IMR-90 (cell line): ENCODE measurements around the gene LARP1. TPM values are rescaled to one million over a fixed set of nuclear protein-coding genes. Genes with fewer than 3 reads are reported as not detected.

Experiments
- ATAC-seq: fragments of 200-7000 bp; cut with Tn5 transposase; 2 replicates; pipeline ENCODE4 v1.9.1; 2020; ENCODE audit warnings: low read depth, mild to moderate bottlenecking, moderate library complexity
- BruUV-seq: library from RNA; stranded (reverse); fragments of 400-500 nt; replicated peaks from 2 replicates; lab custom pipeline; 2021; lab: Mats Ljungman, UMichigan
- CTCF ChIA-PET: fragments of 300-600 bp; formaldehyde crosslinking; extraction: SDS; loops from one replicate; lab custom pipeline; 2021; ENCODE audit warnings: antibody characterized with exemption; lab: Yijun Ruan, JAX
- POLR2A ChIA-PET: fragments of 300-600 bp; sonication (Branson Sonifier 250); formaldehyde crosslinking; loops from one replicate; lab custom pipeline; 2022; ENCODE audit warnings: antibody characterized with exemption; ENCODE audit not compliant: unreplicated experiment; lab: Charles Lee
- DNase-seq: peaks from one replicate; pipeline ENCODE4 v3.0.0; 2013
- H2AFZ ChIP-seq: replicated peaks from 2 replicates; pipeline ENCODE3; 2013; ENCODE audit warnings: low read length, mild to moderate bottlenecking; ENCODE audit not compliant: poor library complexity
- H2AK5ac ChIP-seq: 2 replicates; pipeline ENCODE4 v1.6.1; 2013; ENCODE audit warnings: low read depth, low read length, inconsistent platforms
- H2AK9ac ChIP-seq: replicated peaks from 2 replicates; pipeline ENCODE3; 2013; ENCODE audit warnings: mild to moderate bottlenecking, low read depth, low read length, moderate library complexity; ENCODE audit not compliant: poor library complexity
- H2BK120ac ChIP-seq: 2 replicates; pipeline ENCODE4 v1.6.1; 2013; ENCODE audit warnings: low read depth, low read length, inconsistent platforms
- H2BK15ac ChIP-seq: 3 replicates; pipeline ENCODE4 v1.6.1; 2013; ENCODE audit warnings: low read depth, low read length, inconsistent platforms
- H2BK20ac ChIP-seq: 2 replicates; pipeline ENCODE4 v1.6.1; 2013; ENCODE audit warnings: low read depth, mild to moderate bottlenecking, inconsistent platforms, low read length, moderate library complexity
- H2BK5ac ChIP-seq: 2 replicates; pipeline ENCODE4 v1.6.1; 2013; ENCODE audit warnings: mild to moderate bottlenecking, low read depth, low read length, inconsistent platforms; ENCODE audit not compliant: poor library complexity, severe bottlenecking
- H3K14ac ChIP-seq: replicated peaks from 2 replicates; pipeline ENCODE4 v1.6.1; 2013; ENCODE audit warnings: low read depth, low read length, inconsistent platforms
- H3K18ac ChIP-seq: 2 replicates; pipeline ENCODE4 v1.6.1; 2013; ENCODE audit warnings: low read depth, low read length, control low read depth
- H3K23ac ChIP-seq: 2 replicates; pipeline ENCODE4 v1.6.1; 2013; ENCODE audit warnings: low read depth, low read length, inconsistent platforms
- H3K27ac ChIP-seq: 2 replicates; pipeline ENCODE4 v1.5.1; 2013; ENCODE audit warnings: mild to moderate bottlenecking, control low read depth, low read length; ENCODE audit not compliant: insufficient read depth
- H3K27me3 ChIP-seq: 2 replicates; pipeline ENCODE4 v1.6.1; 2013; ENCODE audit warnings: low read length; ENCODE audit not compliant: control insufficient read depth, insufficient read depth
- H3K36me3 ChIP-seq: 2 replicates; pipeline ENCODE4 v1.6.1; 2013; ENCODE audit warnings: low read length, mixed read lengths; ENCODE audit not compliant: control insufficient read depth, insufficient read depth
- H3K4ac ChIP-seq: 2 replicates; pipeline ENCODE4 v1.6.1; 2013; ENCODE audit warnings: low read depth, low read length, inconsistent platforms
- H3K4me1 ChIP-seq: 2 replicates; pipeline ENCODE4 v1.6.1; 2013; ENCODE audit warnings: low read length, mixed read lengths; ENCODE audit not compliant: control insufficient read depth, insufficient read depth
- H3K4me2 ChIP-seq: 2 replicates; pipeline ENCODE4 v1.6.1; 2013; ENCODE audit warnings: low read depth, mild to moderate bottlenecking, control low read depth, low read length, moderate library complexity
- H3K4me3 ChIP-seq: 2 replicates; pipeline ENCODE4 v1.5.1; 2013; ENCODE audit warnings: low read depth, mild to moderate bottlenecking, control low read depth, low read length, moderate library complexity; ENCODE audit not compliant: insufficient read depth
- H3K56ac ChIP-seq: 2 replicates; pipeline ENCODE4 v1.6.1; 2013; ENCODE audit warnings: low read length, inconsistent platforms; ENCODE audit not compliant: insufficient read depth; ENCODE audit errors: extremely low read depth
- H3K79me1 ChIP-seq, 2 experiments: 2 replicates each; pipeline ENCODE4 v1.6.1; 2013; ENCODE audit warnings: low read length in 2 of 2, inconsistent platforms in 1 of 2, low read depth in 1 of 2
- H3K9ac ChIP-seq: 2 replicates; pipeline ENCODE4 v1.6.1; 2013; ENCODE audit warnings: low read depth, low read length, control low read depth
- H3K9me1 ChIP-seq: 2 replicates; pipeline ENCODE4 v1.6.1; 2013; ENCODE audit warnings: low read length, inconsistent platforms; ENCODE audit not compliant: insufficient read depth
- H3K9me3 ChIP-seq: 2 replicates; pipeline ENCODE4 v1.6.1; 2013; ENCODE audit warnings: low read length; ENCODE audit not compliant: control insufficient read depth, insufficient read depth
- H4K20me1 ChIP-seq: 2 replicates; pipeline ENCODE4 v1.6.1; 2013; ENCODE audit warnings: low read length, inconsistent platforms; ENCODE audit not compliant: insufficient read depth
- H4K5ac ChIP-seq: 2 replicates; pipeline ENCODE4 v1.6.1; 2013; ENCODE audit warnings: mild to moderate bottlenecking, low read depth, low read length, control low read depth
- H4K8ac ChIP-seq, 2 experiments: 2 replicates each; pipeline ENCODE4 v1.6.1; 2013; ENCODE audit warnings: low read depth in 2 of 2, low read length in 2 of 2, control low read depth in 1 of 2, inconsistent platforms in 1 of 2
- H4K91ac ChIP-seq: 2 replicates; pipeline ENCODE4 v1.6.1; 2013; ENCODE audit warnings: low read depth, low read length, inconsistent platforms; ENCODE audit not compliant: insufficient read depth
- BHLHE40 ChIP-seq: fragments of 150-350 bp; IDR thresholded peaks from 2 replicates; pipeline ENCODE4 v1.6.1; 2016; ENCODE audit warnings: mild to moderate bottlenecking, low read depth, low read length
- CHD1 ChIP-seq: IDR thresholded peaks from 2 replicates; pipeline ENCODE4 v1.6.1; 2012; ENCODE audit warnings: low read depth, low read length, improper control_type of control experiment
- NFE2L2 ChIP-seq: fragments of 150-350 bp; IDR thresholded peaks from 2 replicates; pipeline ENCODE4 v1.6.1; 2016; ENCODE audit warnings: low read depth, mild to moderate bottlenecking, low read length
- WGBS, 2 experiments: methylation state at CpG; one replicate each; pipeline versions ENCODE4 v1.1.5 to v1.1.7; 2013; ENCODE audit warnings: missing lambda C conversion rate in 2 of 2; ENCODE audit not compliant: insufficient read length in 1 of 2; ENCODE audit errors: extremely low coverage in 2 of 2; 5-methylcytosine and 5-hydroxymethylcytosine counted together
- dilution Hi-C: fragments of 300-500 bp; cut with HindIII; formaldehyde crosslinking; loops from one replicate; pipeline ENCODE4 v1.14.3; 2018; ENCODE audit warnings: low sequenced_read_pairs; ENCODE audit not compliant: unreplicated experiment
- in situ Hi-C: fragments of 300-500 bp; cut with MboI; formaldehyde crosslinking; loops from 3 replicates; pipeline ENCODE4 v1.14.3; 2019; ENCODE audit warnings: low sequenced_read_pairs, inconsistent platforms, mixed read lengths
- intact Hi-C: fragments of 100-400 bp; cut with micrococcal nuclease; formaldehyde crosslinking; loops from 2 replicates; pipeline ENCODE4 v1.10.0; 2022
- polyA plus RNA-seq, 3 experiments: library from polyadenylated mRNA; depleted of rRNA; stranded (reverse); fragments of >200 nt; gene quantifications; 2 replicates each; pipeline ENCODE4 v1.2.3, GENCODE V29; 2012; ENCODE audit warnings: low replicate concordance in 1 of 3
- total RNA-seq: library from RNA; depleted of rRNA; stranded (reverse); fragments of >200 nt; gene quantifications from 2 replicates; pipeline ENCODE4 v1.2.3, GENCODE V29; 2012
- TF ChIP-seq, protein P1 (sequence below): conservative IDR thresholded peaks from 2 replicates; pipeline ENCODE4 v1.5.1; 2012; ENCODE audit warnings: mild to moderate bottlenecking, low read depth, low read length, improper control_type of control experiment

LARP1 gene
- total and polyA plus RNA-seq, 2 of the 4 experiments (the other 2 are of a cell fraction), result 47.3 to 77.4 TPM

DNA sequence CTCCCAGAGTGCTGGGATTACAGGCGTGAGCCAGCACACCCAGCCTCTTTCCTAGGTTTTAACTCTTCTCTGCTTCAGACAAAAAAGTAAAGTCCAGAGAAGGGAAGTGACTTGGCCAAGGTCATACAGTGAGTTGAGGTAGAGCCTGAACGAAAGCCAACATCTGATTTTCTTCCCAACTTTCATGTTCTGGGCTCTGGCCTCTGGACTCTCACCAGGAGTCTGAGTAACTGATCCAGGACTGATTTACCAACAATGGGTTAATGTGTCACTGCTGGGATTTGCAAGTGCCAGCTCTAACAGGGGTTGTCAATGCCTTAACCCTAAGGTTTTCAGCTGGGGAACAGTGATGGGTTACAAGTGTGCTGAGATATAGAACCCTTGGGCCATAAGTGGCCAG, 32.2 kb upstream of the LARP1 start:
- Histone ChIP-seq H3K14ac (no peak overlapping the region), H2AK9ac (no peak overlapping the region), H3K36me3 (no peaks in the 10 kb centered on the region), H3K27ac (no peak overlapping the region), H3K4ac (no peak overlapping the region), H3K27me3 (no peaks in the 10 kb centered on the region), H3K4me2 (no peak overlapping the region), H2BK5ac (no peak overlapping the region), H2BK20ac (no peak overlapping the region), H2AK5ac (no peak overlapping the region), H2BK15ac (no peak overlapping the region), H4K5ac (no peak overlapping the region), H3K18ac (no peak overlapping the region), H3K56ac (no peak overlapping the region), H3K9me1 (no peaks in the 10 kb centered on the region), H3K4me1 (peaks cover 6% of the 10 kb centered on the region), H4K91ac (no peak overlapping the region), H4K8ac (no peak overlapping the region), H3K23ac (no peak overlapping the region), H3K9me3 (no peaks in the 10 kb centered on the region), H4K20me1 (no peaks in the 10 kb centered on the region), H3K4me3 (no peak overlapping the region), H2BK120ac (no peak overlapping the region), H3K79me1 (no peaks in the 10 kb centered on the region), H3K9ac (no peak overlapping the region), H2AFZ (no peak overlapping the region)
- dilution Hi-C loops (no loop called here), intact Hi-C loops (no loop called here), in situ Hi-C loops (no loop called here)
- POLR2A ChIA-PET, result no interaction called here
- DNase-seq (no peak), ATAC-seq (no peak)
- WGBS, 2 experiments, result no CpG with 5 or more reads among the region's 2 CpGs
- TF ChIP-seq CHD1 (no peak), NFE2L2 (no peak), BHLHE40 (no peak)
- TF ChIP-seq, protein P1, sequence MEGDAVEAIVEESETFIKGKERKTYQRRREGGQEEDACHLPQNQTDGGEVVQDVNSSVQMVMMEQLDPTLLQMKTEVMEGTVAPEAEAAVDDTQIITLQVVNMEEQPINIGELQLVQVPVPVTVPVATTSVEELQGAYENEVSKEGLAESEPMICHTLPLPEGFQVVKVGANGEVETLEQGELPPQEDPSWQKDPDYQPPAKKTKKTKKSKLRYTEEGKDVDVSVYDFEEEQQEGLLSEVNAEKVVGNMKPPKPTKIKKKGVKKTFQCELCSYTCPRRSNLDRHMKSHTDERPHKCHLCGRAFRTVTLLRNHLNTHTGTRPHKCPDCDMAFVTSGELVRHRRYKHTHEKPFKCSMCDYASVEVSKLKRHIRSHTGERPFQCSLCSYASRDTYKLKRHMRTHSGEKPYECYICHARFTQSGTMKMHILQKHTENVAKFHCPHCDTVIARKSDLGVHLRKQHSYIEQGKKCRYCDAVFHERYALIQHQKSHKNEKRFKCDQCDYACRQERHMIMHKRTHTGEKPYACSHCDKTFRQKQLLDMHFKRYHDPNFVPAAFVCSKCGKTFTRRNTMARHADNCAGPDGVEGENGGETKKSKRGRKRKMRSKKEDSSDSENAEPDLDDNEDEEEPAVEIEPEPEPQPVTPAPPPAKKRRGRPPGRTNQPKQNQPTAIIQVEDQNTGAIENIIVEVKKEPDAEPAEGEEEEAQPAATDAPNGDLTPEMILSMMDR, result no peak
- CTCF ChIA-PET, result no interaction called here
- BruUV-seq, result no TSS peak
